Left ventricle myocardium superior (tissue), 1 donor: ENCODE measurements around the gene USP6. TPM values are rescaled to one million over a fixed set of nuclear protein-coding genes. Genes with fewer than 3 reads are reported as not detected.
A peak's percentile ranks its signal among the peaks of the same experiment; 100 is the strongest.
"Not testable (repeated sequence)": the region's sequence is repeated elsewhere in the genome, so short reads cannot be mapped to it uniquely, and the experiment has no call there.

ENCODE experiments used
- ATAC-seq: fragments of 200-7000 bp; cut with Tn5 transposase; one replicate; pipeline ENCODE4 v1.9.1; 2020; ENCODE audit warnings: mild to moderate bottlenecking, moderate library complexity
- DNase-seq: peaks from one replicate; pipeline ENCODE4 v3.0.0-alpha.2; 2020
- intact Hi-C: fragments of 100-400 bp; cut with micrococcal nuclease; formaldehyde crosslinking; loops from one replicate; pipeline ENCODE4 v1.11.0; 2022
- total RNA-seq: library from RNA; stranded (reverse); fragmentation: NEBNext Ultra II Directional; extraction: Animal tissue kit (Norgen Biotek cat#: 25700); gene quantifications from one replicate; pipeline ENCODE4 v1.2.1, GENCODE V29; 2021
- donor health status: DM: no; HTN: yes; CAD: no; lungs with severe emphysema.

The USP6 gene
- total RNA-seq, 1 donor from 2014 or later = 0.15 TPM

DNA sequence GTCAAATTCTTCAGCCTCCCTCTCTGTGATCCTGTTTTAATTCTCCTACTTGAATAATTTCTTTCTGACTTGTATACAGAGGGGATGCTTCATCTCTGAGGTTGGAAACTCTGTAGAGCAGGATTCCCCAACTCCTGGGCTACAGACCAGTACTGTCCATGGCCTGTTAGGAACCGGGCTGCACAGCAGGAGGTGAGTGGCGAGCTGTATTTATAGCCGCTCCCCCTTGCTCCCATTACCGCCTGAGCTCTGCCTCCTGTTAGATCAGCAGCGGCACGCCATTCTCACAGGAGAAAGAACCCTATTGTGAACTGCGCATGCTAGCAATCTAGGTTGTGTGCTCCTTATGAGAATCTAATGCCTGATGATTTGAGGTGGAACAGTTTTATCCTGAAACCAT lies 59.2 kb downstream of the USP6 start:
- DNase-seq, intact Hi-C loops, ATAC-seq: not testable (repeated sequence)

DNA sequence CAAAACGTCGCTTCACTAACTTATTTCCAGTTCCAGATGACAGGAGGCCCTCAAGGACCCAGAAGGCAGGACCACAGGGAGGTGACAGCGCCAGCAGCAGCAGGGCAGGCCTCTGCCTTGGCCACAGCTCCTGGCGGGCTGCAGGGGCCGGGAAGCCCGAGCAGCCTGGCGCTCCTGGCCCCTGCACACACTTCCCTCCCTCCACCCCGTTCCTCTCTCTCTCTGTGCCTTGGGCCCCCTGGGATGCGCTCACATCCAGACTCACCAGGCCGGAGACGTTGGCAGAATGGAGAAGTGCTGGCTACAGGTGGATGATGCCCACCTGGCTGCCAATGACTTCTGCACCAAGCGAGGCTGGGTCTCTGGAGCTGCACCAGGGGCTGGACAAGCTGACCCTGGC lies 63.2 kb downstream of the USP6 start:
- intact Hi-C loops = no loop called here
- ATAC-seq (no peak), DNase-seq (no peak)

DNA sequence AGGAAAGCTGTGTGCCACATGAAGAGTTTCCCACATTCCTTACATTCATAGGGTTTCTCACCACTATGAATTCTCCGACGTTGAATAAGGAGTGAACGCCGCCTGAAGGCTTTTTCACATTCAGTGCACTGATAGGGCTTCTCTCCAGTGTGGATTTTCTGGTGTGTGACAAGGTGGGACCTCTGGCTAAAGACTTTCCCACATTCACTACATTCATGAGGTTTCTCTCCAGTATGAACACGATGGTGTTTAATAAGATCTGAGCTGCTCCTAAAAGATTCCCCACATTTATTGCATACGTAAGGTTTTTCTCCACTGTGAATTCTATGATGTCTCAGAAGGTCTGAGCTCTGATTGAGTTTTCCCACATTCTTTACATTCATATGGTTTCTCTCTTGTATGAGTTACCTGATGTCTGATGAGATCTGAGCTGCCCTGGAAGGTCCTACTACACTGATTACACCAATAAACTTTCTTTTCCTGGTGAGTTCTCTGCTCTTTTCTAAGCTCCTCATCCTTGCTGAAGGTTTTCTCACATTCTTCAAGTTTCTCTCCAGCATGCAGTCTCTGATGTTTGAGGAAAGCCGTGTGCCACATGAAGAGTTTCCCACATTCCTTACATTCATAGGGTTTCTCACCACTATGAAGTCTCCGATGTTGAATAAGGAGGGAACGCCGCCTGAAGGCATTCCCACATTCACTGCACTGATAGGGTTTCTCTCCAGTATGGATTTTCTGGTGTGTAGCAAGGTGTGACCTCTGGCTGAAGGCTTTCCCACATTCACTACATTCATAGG lies 65.9 kb downstream of the USP6 start:
- DNase-seq = no peak
- intact Hi-C loops = no loop called here
- ATAC-seq = no peak

DNA sequence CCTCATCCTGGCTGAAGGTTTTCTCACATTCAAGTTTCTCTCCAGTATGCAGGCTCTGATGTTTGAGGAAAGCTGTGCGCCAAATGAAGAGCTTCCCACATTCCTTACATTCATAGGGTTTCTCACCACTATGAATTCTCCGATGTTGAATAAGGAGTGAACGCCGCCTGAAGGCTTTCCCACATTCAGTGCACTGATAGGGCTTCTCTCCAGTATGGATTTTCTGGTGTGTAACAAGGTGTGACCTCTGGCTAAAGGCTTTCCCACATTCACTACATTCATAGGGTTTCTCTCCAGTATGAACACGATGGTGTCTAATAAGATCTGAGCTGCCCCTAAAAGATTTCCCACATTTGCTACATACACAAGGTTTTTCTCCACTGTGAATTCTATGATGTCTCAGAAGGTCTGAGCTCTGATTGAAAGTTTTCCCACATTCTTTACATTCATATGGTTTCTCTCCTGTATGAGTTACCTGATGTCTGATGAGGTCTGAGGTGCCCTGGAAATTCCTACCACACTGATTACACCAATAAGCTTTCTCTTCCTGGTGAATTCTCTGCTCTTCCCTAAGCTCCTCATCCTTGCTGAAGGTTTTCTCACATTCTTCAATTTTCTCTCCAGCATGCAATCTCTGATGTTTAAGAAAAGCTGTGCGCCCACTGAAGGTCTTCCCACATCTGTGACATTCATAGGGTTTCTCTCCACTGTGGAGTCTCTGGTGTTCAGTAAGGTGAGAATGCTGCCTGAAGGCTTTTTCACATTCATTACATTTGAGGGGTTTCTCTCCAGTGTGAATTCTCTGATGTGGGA lies 67.0 kb downstream of the USP6 start:
- intact Hi-C loops = no loop called here
- no peak for ATAC-seq
- DNase-seq = no peak

- intact Hi-C loops = no loop called here
- DNase-seq = no peak
- no peak for ATAC-seq
These were observed 67.6 kb downstream of the USP6 start for GRCh38 chr17:5183410-5183793.

DNA sequence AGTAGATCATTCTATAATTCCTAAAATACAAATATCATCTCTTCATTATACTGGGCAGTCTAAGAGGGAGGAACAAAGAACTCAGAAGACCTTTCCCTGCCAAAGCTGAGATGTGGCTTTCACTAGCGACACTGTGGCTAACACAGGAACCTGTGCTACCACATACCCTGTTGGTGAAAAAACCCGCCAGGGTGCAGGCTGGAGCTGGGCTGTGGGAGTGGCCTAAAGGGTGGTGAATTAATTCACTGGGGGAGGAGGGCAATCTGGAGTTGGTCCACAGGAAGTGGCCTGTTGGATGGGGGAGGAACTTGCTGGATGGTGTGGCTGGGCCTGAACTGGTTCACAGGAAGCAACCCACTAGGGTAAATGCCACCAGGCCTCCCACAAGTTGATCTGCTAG lies 68.5 kb downstream of the USP6 start:
- DNase-seq (no peak), ATAC-seq (no peak)
- intact Hi-C loops = no loop called here

DNA sequence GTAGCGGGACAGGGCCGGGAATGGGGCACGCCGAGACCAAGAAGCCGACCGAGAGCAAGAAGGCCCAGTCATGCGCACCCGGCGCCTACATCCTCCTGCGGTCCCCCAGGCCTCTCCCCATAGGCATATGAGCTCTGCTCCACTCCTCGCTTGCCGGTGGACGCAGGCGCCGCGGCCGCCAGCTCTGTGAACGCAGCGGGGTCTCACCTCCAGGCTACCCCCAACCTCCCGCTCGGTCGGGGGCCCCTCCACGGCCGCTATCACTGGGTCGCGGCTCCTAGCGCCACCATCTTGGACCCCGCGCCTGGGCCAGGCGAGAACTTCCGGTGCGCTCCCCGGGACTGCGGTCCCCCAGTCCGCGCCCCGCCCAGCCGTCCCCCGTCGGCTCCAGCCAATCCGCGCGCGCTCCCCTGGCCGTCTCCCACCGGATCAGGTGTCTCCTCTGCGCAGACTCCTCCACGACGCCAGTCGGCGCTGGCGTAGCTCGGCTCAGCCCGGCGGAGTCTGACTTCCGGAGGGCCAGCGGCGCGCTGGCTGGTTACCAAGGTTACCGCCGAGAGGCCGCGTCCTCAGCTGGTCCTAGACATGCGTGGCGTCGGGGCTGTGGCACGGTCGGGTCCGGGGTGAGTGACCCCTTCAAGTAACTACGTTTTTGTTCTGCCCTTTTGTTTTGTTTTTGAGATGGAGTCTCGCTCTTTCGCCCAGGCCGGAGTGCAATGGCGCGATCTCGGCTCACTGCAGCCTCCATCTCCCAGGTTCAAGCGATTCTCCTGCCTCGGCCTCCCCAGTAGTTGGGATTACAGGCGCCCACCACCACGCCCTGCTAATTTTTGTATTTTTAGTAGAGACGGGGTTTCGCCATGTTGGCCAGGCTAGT lies 75.9 kb downstream of the USP6 start, which contains the start of gene ZNF594:
Gene ZNF594, minus strand, starts transcription at position 328 of the 877 bp plus-strand sequence. CDS start 7,612 bp downstream, outside the sequence.
- ATAC-seq = peak; percentile 100
- DNase-seq = peak; percentile 99
- intact Hi-C loops = no loop called here

DNA sequence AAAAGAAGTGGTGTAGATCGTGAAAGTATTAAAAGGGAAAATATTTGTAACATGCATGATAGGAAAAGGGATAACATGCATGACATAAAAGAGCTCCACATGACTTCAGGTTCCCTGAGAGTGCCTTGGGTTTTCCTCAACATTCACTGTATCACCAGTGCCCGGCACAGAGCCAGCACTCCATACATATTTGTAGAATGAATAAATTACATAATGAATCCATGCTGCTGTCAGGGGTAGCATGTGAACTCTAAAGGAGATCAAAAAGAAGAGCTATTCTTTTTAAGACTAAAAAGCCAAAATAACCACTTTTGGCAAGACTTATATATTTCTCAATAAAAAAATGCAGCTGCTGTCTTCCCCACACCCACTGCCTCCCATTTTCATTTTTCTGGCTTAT lies 78.5 kb downstream of the USP6 start:
- ATAC-seq (no peak), DNase-seq (no peak)
- intact Hi-C loops = no loop called here

- no peak for DNase-seq
- ATAC-seq = no peak
- intact Hi-C loops = no loop called here
These were observed 82.6 kb downstream of the USP6 start for GRCh38 chr17:5198472-5198871.

DNA sequence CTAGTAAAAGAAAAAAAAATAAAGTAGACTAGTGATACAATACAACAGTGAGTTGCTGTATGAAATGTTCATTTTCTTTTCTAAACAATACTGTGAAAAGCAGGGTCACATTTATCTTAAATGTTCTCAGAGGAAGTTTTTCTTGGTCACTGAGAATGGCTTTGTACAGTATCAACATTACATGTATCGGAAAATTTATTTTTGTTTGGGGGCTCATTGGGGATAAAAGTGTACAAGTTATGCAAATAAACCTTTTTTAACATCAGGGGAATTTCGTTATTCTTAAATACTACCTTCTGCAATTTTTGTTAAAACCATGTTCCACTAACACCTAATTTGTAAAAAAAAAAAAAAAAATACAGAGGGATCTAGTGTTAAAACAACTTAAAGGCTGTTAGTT lies 84.5 kb downstream of the USP6 start:
- no peak for ATAC-seq
- DNase-seq = no peak
- intact Hi-C loops = no loop called here

GRCh38 chr17:5201011-5201410 lies 85.2 kb downstream of the USP6 start:
- DNase-seq (no peak), ATAC-seq (no peak)
- intact Hi-C loops = no loop called here

GRCh38 chr17:5203178-5203907 lies 87.5 kb downstream of the USP6 start:
- ATAC-seq (no peak), DNase-seq (no peak)
- intact Hi-C loops = no loop called here

DNA sequence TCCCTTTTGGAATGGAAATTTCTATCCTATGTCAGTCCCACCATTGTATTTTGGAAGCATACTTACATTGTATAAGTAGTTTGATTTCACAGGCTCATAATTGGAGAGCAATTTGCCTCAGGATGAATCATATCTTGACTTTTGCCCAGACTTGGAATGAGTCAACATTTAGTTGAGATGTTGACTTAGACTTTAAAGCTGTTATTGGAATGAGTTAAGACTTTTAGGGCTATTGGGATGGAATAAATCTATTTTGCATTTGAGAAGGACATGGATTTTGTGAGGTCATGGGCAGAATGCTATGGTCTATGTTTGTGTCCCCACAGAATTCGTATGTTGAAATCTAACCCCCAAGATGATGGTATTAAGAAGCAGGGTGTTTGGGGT lies 88.1 kb downstream of the USP6 start:
- intact Hi-C loops = no loop called here
- ATAC-seq (no peak), DNase-seq (no peak)

GRCh38 chr17:5209396-5209795 lies 93.6 kb downstream of the USP6 start:
- ATAC-seq = no peak
- intact Hi-C loops = no loop called here

GRCh38 chr17:5210091-5210490 lies 94.3 kb downstream of the USP6 start:
- no peak for ATAC-seq
- DNase-seq = no peak
- intact Hi-C loops = no loop called here

More at GRCh38 chr17:5209396-5209795, 93.6 kb downstream of the USP6 start:
- no peak for DNase-seq

- ATAC-seq = no peak
- intact Hi-C loops = no loop called here
- no peak for DNase-seq
These were observed 94.9 kb downstream of the USP6 start for GRCh38 chr17:5210614-5211252.

GRCh38 chr17:5211458-5211857 lies 95.6 kb downstream of the USP6 start:
- DNase-seq (no peak), ATAC-seq (peak; percentile 49)
- intact Hi-C loops = no loop called here

DNA sequence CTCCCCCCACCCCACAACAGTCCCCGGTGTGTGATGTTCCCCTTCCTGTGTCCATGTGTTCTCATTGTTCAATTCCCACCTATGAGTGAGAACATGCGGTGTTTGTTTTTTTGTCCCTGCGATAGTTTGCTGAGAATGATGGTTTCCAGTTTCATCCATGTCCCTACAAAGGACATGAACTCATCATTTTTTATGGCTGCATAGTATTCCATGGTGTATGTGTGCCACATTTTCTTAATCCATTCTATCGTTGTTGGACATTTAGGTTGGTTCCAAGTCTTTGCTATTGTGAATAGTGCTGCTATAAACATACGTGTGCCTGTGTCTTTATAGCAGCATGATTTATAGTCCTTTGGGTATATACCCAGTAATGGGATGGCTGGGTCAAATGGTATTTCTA lies 101.7 kb downstream of the USP6 start:
- ATAC-seq, DNase-seq, intact Hi-C loops: not testable (repeated sequence)
